HepG2 (cell line): ENCODE data around the gene ATP2B2. TPM values are rescaled to one million over a fixed set of nuclear protein-coding genes. Genes with fewer than 3 reads are reported as not detected.

Experiments
- ARNT ChIP-seq: fragments of 450-650 bp; IDR thresholded peaks from 2 replicates; pipeline ENCODE4 v1.6.1; 2017
- CCDC6 ChIP-seq: sonication (generic); formaldehyde crosslinking; IDR thresholded peaks from 2 replicates; pipeline ENCODE4 v1.8.1; 2022; ENCODE audit warnings: mild to moderate bottlenecking, missing genetic modification reagents, moderate library complexity
- ELF3 ChIP-seq: IDR thresholded peaks from 2 replicates; pipeline ENCODE4 v1.6.1; 2016; ENCODE audit warnings: missing genetic modification reagents, missing compliant biosample characterization
- HHEX ChIP-seq: IDR thresholded peaks from 2 replicates; pipeline ENCODE4 v1.6.1; 2016; ENCODE audit warnings: control low read depth
- HNRNPH1 ChIP-seq: fragments of 200-400 bp; formaldehyde crosslinking; optimal IDR thresholded peaks from 2 replicates; pipeline ENCODE3; 2017; ENCODE audit warnings: mild to moderate bottlenecking, low read depth, low read length
- HOMEZ ChIP-seq: IDR thresholded peaks from 2 replicates; pipeline ENCODE4 v1.6.1; 2016; ENCODE audit warnings: low read depth
- KDM1A ChIP-seq: IDR thresholded peaks from 2 replicates; pipeline ENCODE4 v1.6.1; 2016; ENCODE audit warnings: missing compliant biosample characterization
- KIAA2018 ChIP-seq: sonication (generic); formaldehyde crosslinking; IDR thresholded peaks from 2 replicates; pipeline ENCODE4 v1.5.0; 2020; ENCODE audit warnings: mild to moderate bottlenecking, missing genetic modification reagents, borderline replicate concordance
- MTA1 ChIP-seq: sonication (generic); formaldehyde crosslinking; IDR thresholded peaks from 2 replicates; pipeline ENCODE4 v1.4.0; 2020; ENCODE audit warnings: missing genetic modification reagents, mild to moderate bottlenecking, borderline replicate concordance
- PBX2 ChIP-seq: IDR thresholded peaks from 2 replicates; pipeline ENCODE4 v1.6.1; 2016; ENCODE audit warnings: control low read depth
- RBM39 ChIP-seq: fragments of 200-400 bp; formaldehyde crosslinking; IDR thresholded peaks from one replicate; pipeline ENCODE4 v1.6.1; 2018; ENCODE audit warnings: antibody characterized with exemption, mild to moderate bottlenecking, low read depth, low read length; ENCODE audit not compliant: poor library complexity, severe bottlenecking
- SNAPC2 ChIP-seq: sonication (generic); formaldehyde crosslinking; IDR thresholded peaks from 2 replicates; pipeline ENCODE4 v1.8.1; 2022; ENCODE audit warnings: mild to moderate bottlenecking, missing genetic modification reagents
- SRY ChIP-seq: sonication (generic); formaldehyde crosslinking; IDR thresholded peaks from 2 replicates; pipeline ENCODE4 v1.8.0; 2022; ENCODE audit warnings: mild to moderate bottlenecking, missing genetic modification reagents
- ZFP82 ChIP-seq: sonication (generic); formaldehyde crosslinking; IDR thresholded peaks from 2 replicates; pipeline ENCODE4 v1.5.1; 2020; ENCODE audit warnings: mild to moderate bottlenecking, missing genetic modification reagents, borderline replicate concordance
- ZNF180 ChIP-seq: sonication (generic); formaldehyde crosslinking; IDR thresholded peaks from 2 replicates; pipeline ENCODE4 v1.4.0; 2020; ENCODE audit warnings: low read depth, missing genetic modification reagents, borderline replicate concordance
- ZNF224 ChIP-seq: sonication (generic); formaldehyde crosslinking; IDR thresholded peaks from 2 replicates; pipeline ENCODE4 v1.5.0; 2020; ENCODE audit warnings: mild to moderate bottlenecking, missing genetic modification reagents
- ZNF552 ChIP-seq: sonication (generic); formaldehyde crosslinking; IDR thresholded peaks from 2 replicates; pipeline ENCODE4 v1.9.0; 2022; ENCODE audit warnings: missing genetic modification reagents, mild to moderate bottlenecking, borderline replicate concordance
- polyA plus RNA-seq, 8 experiments: library from polyadenylated mRNA; depleted of rRNA in 3 of 8; stranded (reverse) in 7 of 8; unstranded in 1 of 8; fragments of >200 nt; fragmentation: Illumina TruSeq in 4 of 8; extraction: Trizol in 4 of 8; gene quantifications; 2 replicates each; pipeline versions ENCODE4 v1.2.1 to v1.2.3, GENCODE V29; 2011 to 2016; ENCODE audit warnings: low read depth in 4 of 8, missing spikeins in 1 of 8, mixed read lengths in 1 of 8; ENCODE audit not compliant: insufficient read depth in 1 of 8
- total RNA-seq, 5 experiments: library from RNA; depleted of rRNA; stranded (reverse); fragments of >200 nt; fragmentation: Illumina TruSeq; extraction: Trizol; gene quantifications; 2 replicates each; pipeline ENCODE4 v1.2.3, GENCODE V29; 2016; ENCODE audit warnings: low read depth in 1 of 5
- TF ChIP-seq, protein P1 (sequence below): sonication (generic); formaldehyde crosslinking; IDR thresholded peaks from 2 replicates; pipeline ENCODE4 v1.9.0; 2021; ENCODE audit warnings: missing genetic modification reagents, mild to moderate bottlenecking, borderline replicate concordance

ATP2B2 gene
- total and polyA plus RNA-seq, 2 of the 13 experiments (the other 11 are each of a cell fraction or from before 2014, with no cell fraction given) = 1.5 to 2.3 TPM

- TF ChIP-seq KIAA2018 (CRISPR knock-in tag) (no peak), SRY (CRISPR knock-in tag) (0 out of 2 replicates have a peak, but pooled peaks have one; percentile 32), ZFP82 (CRISPR knock-in tag) (no peak), ZNF224 (no peak; the same call in 1 of the 2 replicates), ZNF180 (CRISPR knock-in tag) (no peak), SNAPC2 (CRISPR knock-in tag) (peak; percentile 76; the same call in 1 of the 2 replicates), CCDC6 (CRISPR knock-in tag) (peak; percentile 87; the same call in 1 of the 2 replicates), RBM39 (no peak), ZNF552 (no peak), HOMEZ (CRISPR knock-in tag) (peak; percentile 79; the same call in 1 of the 2 replicates), ELF3 (CRISPR knock-in tag) (peak; percentile 99), ARNT (no peak), HHEX (CRISPR knock-in tag) (peak; percentile 85; the same call in 1 of the 2 replicates), PBX2 (CRISPR knock-in tag) (peak; percentile 79), KDM1A (CRISPR knock-in tag) (peak; percentile 83), MTA1 (CRISPR knock-in tag) (peak; percentile 99), HNRNPH1 (no peak)
- TF ChIP-seq, protein P1, sequence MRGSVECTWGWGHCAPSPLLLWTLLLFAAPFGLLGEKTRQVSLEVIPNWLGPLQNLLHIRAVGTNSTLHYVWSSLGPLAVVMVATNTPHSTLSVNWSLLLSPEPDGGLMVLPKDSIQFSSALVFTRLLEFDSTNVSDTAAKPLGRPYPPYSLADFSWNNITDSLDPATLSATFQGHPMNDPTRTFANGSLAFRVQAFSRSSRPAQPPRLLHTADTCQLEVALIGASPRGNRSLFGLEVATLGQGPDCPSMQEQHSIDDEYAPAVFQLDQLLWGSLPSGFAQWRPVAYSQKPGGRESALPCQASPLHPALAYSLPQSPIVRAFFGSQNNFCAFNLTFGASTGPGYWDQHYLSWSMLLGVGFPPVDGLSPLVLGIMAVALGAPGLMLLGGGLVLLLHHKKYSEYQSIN (CRISPR knock-in tag) = 0 out of 2 replicates have a peak, but pooled peaks have one; percentile 35
Measured at GRCh38 chr3:10508619-10509260, 3.4 kb upstream of the ATP2B2 start (continued).
